A673 (cell line): Measurements from ENCODE around the gene MAFF. TPM values are rescaled to one million over a fixed set of nuclear protein-coding genes. Genes with fewer than 3 reads are reported as not detected.

Source experiments
- BruUV-seq: library from RNA; stranded (reverse); fragments of 400-500 nt; replicated peaks from 2 replicates; lab custom pipeline; 2021; lab: Mats Ljungman, UMichigan
- CTCF ChIA-PET: fragments of 300-600 bp; sonication (Branson Sonifier 250); formaldehyde crosslinking; loops from one replicate; lab custom pipeline; 2022; ENCODE audit warnings: antibody characterized with exemption; lab: Charles Lee
- POLR2A ChIA-PET: fragments of 300-600 bp; sonication (Branson Sonifier 250); formaldehyde crosslinking; loops from one replicate; lab custom pipeline; 2022; ENCODE audit warnings: antibody characterized with exemption; ENCODE audit not compliant: low non-redundant PET; lab: Charles Lee
- DNase-seq: peaks from one replicate; pipeline ENCODE4 v3.0.0-alpha.2; 2015; ENCODE audit warnings: low spot score
- H3K27ac ChIP-seq: fragments of 200-600 bp; sonication (generic); 2 replicates; pipeline ENCODE4 v1.5.1; 2016; ENCODE audit warnings: mixed run types, low read depth, mild to moderate bottlenecking, mixed read lengths, antibody characterized with exemption, low read length; ENCODE audit not compliant: poor library complexity, severe bottlenecking
- H3K27me3 ChIP-seq: fragments of 200-600 bp; sonication (generic); replicated peaks from 2 replicates; pipeline ENCODE4 v1.6.1; 2017; ENCODE audit warnings: mixed run types, low read depth, mild to moderate bottlenecking, mixed read lengths, antibody characterized with exemption, low read length; ENCODE audit not compliant: insufficient read depth, poor library complexity
- H3K36me3 ChIP-seq: fragments of 200-600 bp; sonication (generic); 2 replicates; pipeline ENCODE4 v1.6.1; 2016; ENCODE audit warnings: mixed run types, mild to moderate bottlenecking, mixed read lengths, antibody characterized with exemption, low read length; ENCODE audit not compliant: insufficient read depth, poor library complexity, severe bottlenecking
- H3K4me1 ChIP-seq: fragments of 200-600 bp; sonication (generic); 2 replicates; pipeline ENCODE4 v1.6.1; 2017; ENCODE audit warnings: mixed run types, mild to moderate bottlenecking, mixed read lengths, antibody characterized with exemption, low read length; ENCODE audit not compliant: insufficient read depth, poor library complexity, severe bottlenecking
- H3K4me3 ChIP-seq: fragments of 200-600 bp; sonication (generic); 2 replicates; pipeline ENCODE4 v1.5.1; 2016; ENCODE audit warnings: low read depth, mixed run types, mild to moderate bottlenecking, mixed read lengths, low read length; ENCODE audit not compliant: poor library complexity, severe bottlenecking
- H3K9me3 ChIP-seq: fragments of 200-600 bp; sonication (generic); 2 replicates; pipeline ENCODE4 v1.6.1; 2016; ENCODE audit warnings: mixed run types, low read depth, mild to moderate bottlenecking, mixed read lengths, antibody characterized with exemption, low read length; ENCODE audit not compliant: poor library complexity, severe bottlenecking
- CTCF ChIP-seq: fragments of 300-800, 200-600 bp; sonication (generic); conservative IDR thresholded peaks from 2 replicates; pipeline ENCODE4 v1.5.1; 2017; ENCODE audit warnings: low read depth, mild to moderate bottlenecking, antibody characterized with exemption, low read length, moderate library complexity, mixed read lengths
- EZH2 ChIP-seq: fragments of 200-600 bp; sonication (generic); IDR thresholded peaks from 2 replicates; pipeline ENCODE4 v1.6.1; 2017; ENCODE audit warnings: borderline replicate concordance, low read depth, mild to moderate bottlenecking, mixed read lengths, antibody characterized with exemption, low read length; ENCODE audit not compliant: poor library complexity, severe bottlenecking
- intact Hi-C: fragments of 100-400 bp; cut with micrococcal nuclease; formaldehyde crosslinking; loops from one replicate; pipeline ENCODE4 v1.10.0; 2022; ENCODE audit not compliant: unreplicated experiment
- total RNA-seq: library from RNA; stranded (reverse); gene quantifications from 2 replicates; pipeline ENCODE4 v1.2.3, GENCODE V29; 2021

MAFF gene
- total RNA-seq, 1 experiment from 2014 or later = 6.3 TPM

GRCh38 chr22:38221407-38221806 is 19.6 kb downstream of the MAFF start:
- intact Hi-C loops = no loop called here

GRCh38 chr22:38221908-38222796 is 20.4 kb downstream of the MAFF start:
- no peak overlapping the region for H3K4me3 ChIP-seq
- DNase-seq = no peak
- H3K9me3 ChIP-seq = no peaks in the 10 kb centered on the region
- H3K27ac ChIP-seq = no peak overlapping the region
- no peaks in the 10 kb centered on the region for H3K36me3 ChIP-seq
- H3K27me3 ChIP-seq = no peaks in the 10 kb centered on the region
- H3K4me1 ChIP-seq = peaks cover 13% of the 10 kb centered on the region
- no TSS peak for BruUV-seq
- TF ChIP-seq EZH2 (no peak), CTCF (no peak)
- CTCF ChIA-PET = no interaction called here
- intact Hi-C loops = no loop called here
- POLR2A ChIA-PET = no interaction called here

More at GRCh38 chr22:38221407-38221806, 19.6 kb downstream of the MAFF start:
- no peak overlapping the region for H3K27ac ChIP-seq
- BruUV-seq = no TSS peak
- H3K4me1 ChIP-seq = peaks cover 13% of the 10 kb centered on the region
- POLR2A ChIA-PET = no interaction called here
- no peaks in the 10 kb centered on the region for H3K27me3 ChIP-seq
- no peak overlapping the region for H3K4me3 ChIP-seq
- no peak for DNase-seq
- CTCF ChIA-PET = no interaction called here
- H3K9me3 ChIP-seq = no peaks in the 10 kb centered on the region
- H3K36me3 ChIP-seq = no peaks in the 10 kb centered on the region
- TF ChIP-seq EZH2 (no peak), CTCF (no peak)

GRCh38 chr22:38222797-38223119 is 21.0 kb downstream of the MAFF start:
- TF ChIP-seq CTCF = no peak
- TF ChIP-seq EZH2 = no peak
- no TSS peak for BruUV-seq
- intact Hi-C loops = no loop called here
- Histone ChIP-seq H3K4me1 (peaks cover 13% of the 10 kb centered on the region), H3K36me3 (no peaks in the 10 kb centered on the region), H3K9me3 (no peaks in the 10 kb centered on the region), H3K27me3 (no peaks in the 10 kb centered on the region), H3K4me3 (no peak overlapping the region), H3K27ac (no peak overlapping the region)
- ChIA-PET CTCF (no interaction called here), POLR2A (no interaction called here)
- DNase-seq = no peak
